Keratinocyte (primary cell): ENCODE measurements around the gene ZFYVE26.

Experiments used
- EZH2 ChIP-seq: IDR thresholded peaks from one replicate; pipeline ENCODE4 v1.6.1; 2012; ENCODE audit warnings: inconsistent platforms, mild to moderate bottlenecking, low read length, moderate library complexity
- TF ChIP-seq, protein P1 (sequence below), 3 experiments: IDR thresholded peaks in 1 of 3; conservative IDR thresholded peaks in 1 of 3; optimal IDR thresholded peaks in 1 of 3; 2 replicates in 2 of 3; 3 replicates in 1 of 3; pipeline versions ENCODE3 to v1.5.1; 2011; ENCODE audit warnings: low read length in 3 of 3, mild to moderate bottlenecking in 3 of 3, moderate library complexity in 2 of 3, control low read depth in 1 of 3, inconsistent platforms in 1 of 3; ENCODE audit not compliant: insufficient read depth in 2 of 3; ENCODE audit errors: extremely low read depth in 1 of 3

DNA sequence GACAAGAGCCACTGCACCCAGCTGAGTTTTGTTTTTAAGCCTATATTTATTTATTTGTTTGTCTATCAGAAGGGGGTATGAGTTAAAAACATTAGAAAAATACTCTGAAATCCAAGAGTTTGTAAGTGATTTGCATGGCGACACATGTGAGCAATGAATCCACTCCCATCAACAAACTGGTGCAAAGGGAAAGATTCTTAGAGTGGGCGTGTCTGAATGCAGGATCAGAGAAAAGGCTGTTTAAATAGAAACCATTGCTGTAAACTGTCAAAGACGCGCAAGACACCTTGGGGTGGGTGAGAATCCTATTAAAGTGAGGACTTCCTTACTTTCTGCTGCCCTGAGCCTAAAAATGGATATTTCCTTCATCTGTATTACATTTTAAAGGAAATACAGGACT, 51.9 kb downstream of the ZFYVE26 start:
- TF ChIP-seq, protein P1, sequence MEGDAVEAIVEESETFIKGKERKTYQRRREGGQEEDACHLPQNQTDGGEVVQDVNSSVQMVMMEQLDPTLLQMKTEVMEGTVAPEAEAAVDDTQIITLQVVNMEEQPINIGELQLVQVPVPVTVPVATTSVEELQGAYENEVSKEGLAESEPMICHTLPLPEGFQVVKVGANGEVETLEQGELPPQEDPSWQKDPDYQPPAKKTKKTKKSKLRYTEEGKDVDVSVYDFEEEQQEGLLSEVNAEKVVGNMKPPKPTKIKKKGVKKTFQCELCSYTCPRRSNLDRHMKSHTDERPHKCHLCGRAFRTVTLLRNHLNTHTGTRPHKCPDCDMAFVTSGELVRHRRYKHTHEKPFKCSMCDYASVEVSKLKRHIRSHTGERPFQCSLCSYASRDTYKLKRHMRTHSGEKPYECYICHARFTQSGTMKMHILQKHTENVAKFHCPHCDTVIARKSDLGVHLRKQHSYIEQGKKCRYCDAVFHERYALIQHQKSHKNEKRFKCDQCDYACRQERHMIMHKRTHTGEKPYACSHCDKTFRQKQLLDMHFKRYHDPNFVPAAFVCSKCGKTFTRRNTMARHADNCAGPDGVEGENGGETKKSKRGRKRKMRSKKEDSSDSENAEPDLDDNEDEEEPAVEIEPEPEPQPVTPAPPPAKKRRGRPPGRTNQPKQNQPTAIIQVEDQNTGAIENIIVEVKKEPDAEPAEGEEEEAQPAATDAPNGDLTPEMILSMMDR (optimal IDR thresholded peaks at IDR 0.05 in 1 of 3, IDR thresholded peaks at IDR 0.05 in 1 of 3, conservative IDR thresholded peaks at IDR 0.05 in 1 of 3; ENCODE audit: extremely low read depth in 1 of 3, insufficient read depth in 2 of 3, low read length in 3 of 3) = no peak
- no peak for TF ChIP-seq EZH2
